OCI-LY3 (cell line): ENCODE data around the gene BUD31.

Source experiments
- EZH2phosphoT487 ChIP-seq: fragments of 200-600 bp; shearing (Covaris generic); IDR thresholded peaks from 2 replicates; pipeline ENCODE4 v1.6.1; 2018; ENCODE audit warnings: antibody characterized with exemption, mixed run types, low read depth
- TF ChIP-seq, protein P1 (sequence below): fragments of 200-600, 300-600 bp; sonication (generic); IDR thresholded peaks from 2 replicates; pipeline ENCODE4 v1.5.1; 2014; ENCODE audit warnings: antibody characterized with exemption, low read length, low read depth

DNA sequence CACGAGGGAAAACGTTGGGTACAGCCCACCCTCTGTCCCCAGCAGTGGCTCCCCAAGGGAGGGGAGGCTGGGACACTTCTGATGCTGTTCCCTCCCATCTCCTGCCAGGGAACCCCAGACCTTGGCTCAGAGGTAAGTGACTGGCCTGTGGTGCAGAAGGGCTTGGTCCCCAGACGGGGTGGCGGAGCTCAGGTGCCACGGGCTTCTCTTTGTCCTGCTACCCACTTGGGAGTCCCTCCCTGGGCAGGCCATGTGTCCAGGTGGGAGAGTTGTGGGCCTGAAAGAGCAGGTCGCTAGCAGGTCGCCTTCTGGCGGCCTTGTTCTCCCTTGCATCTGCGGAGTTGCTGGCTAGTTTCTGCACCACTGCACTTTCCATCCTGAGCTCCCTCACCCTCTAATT is 47.1 kb downstream of the BUD31 start:
- TF ChIP-seq, protein P1, sequence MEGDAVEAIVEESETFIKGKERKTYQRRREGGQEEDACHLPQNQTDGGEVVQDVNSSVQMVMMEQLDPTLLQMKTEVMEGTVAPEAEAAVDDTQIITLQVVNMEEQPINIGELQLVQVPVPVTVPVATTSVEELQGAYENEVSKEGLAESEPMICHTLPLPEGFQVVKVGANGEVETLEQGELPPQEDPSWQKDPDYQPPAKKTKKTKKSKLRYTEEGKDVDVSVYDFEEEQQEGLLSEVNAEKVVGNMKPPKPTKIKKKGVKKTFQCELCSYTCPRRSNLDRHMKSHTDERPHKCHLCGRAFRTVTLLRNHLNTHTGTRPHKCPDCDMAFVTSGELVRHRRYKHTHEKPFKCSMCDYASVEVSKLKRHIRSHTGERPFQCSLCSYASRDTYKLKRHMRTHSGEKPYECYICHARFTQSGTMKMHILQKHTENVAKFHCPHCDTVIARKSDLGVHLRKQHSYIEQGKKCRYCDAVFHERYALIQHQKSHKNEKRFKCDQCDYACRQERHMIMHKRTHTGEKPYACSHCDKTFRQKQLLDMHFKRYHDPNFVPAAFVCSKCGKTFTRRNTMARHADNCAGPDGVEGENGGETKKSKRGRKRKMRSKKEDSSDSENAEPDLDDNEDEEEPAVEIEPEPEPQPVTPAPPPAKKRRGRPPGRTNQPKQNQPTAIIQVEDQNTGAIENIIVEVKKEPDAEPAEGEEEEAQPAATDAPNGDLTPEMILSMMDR = no peak
- TF ChIP-seq EZH2phosphoT487 = no peak
